GM19238 (cell line): ENCODE data around the gene MAF.

ENCODE experiments used
- DNase-seq: peaks from one replicate; pipeline ENCODE4 v3.0.0; 2011; ENCODE audit warnings: low spot score; ENCODE audit not compliant: insufficient read length

The MAF gene

GRCh38 chr16:79600638-79601091 is at the start of gene MAF:
TSS of gene MAF (minus strand) at chr16:79600737. CDS start at chr16:79599902, 835 bp downstream.
- no peak for DNase-seq

DNA sequence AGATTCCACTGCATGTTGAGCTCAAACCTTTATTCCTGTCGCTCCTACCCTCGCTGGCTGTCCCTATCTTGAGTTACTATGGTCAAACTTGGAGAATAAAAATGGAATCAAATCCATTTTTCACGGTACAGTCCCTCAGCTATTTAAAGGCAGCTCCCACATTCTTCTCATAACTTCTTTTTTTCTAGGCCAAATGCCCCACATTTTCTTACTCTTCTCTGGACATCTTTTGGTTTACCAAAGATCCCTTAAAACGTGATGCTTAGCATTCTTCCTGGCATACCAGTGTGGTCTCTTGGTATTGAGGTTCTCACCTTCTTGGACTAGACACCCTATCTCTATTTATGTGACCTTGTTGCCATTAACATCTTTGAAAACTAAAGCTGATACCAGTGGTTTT is 48.3 kb upstream of the MAF start:
- DNase-seq, result no peak

GRCh38 chr16:79647586-79647985 is 47.0 kb upstream of the MAF start:
- no peak for DNase-seq

DNA sequence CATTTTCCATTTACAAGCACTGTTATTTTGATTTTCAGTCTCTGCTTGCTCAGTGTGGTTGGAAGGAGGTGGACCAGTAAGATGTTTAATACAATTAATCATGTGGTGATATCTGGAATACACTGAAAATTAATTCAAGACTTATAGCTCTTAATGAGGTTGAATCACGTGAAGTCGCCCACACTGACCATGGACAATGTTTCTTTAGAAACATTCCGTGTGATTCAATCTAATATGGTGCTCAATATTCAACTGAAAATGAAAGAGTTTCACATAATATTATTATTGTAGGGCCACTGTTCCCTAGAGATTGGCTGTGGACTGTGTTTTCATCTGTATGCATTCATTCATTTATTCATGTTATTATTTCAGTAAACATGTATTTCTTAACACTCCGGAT is 45.2 kb upstream of the MAF start:
- no peak for DNase-seq

DNA sequence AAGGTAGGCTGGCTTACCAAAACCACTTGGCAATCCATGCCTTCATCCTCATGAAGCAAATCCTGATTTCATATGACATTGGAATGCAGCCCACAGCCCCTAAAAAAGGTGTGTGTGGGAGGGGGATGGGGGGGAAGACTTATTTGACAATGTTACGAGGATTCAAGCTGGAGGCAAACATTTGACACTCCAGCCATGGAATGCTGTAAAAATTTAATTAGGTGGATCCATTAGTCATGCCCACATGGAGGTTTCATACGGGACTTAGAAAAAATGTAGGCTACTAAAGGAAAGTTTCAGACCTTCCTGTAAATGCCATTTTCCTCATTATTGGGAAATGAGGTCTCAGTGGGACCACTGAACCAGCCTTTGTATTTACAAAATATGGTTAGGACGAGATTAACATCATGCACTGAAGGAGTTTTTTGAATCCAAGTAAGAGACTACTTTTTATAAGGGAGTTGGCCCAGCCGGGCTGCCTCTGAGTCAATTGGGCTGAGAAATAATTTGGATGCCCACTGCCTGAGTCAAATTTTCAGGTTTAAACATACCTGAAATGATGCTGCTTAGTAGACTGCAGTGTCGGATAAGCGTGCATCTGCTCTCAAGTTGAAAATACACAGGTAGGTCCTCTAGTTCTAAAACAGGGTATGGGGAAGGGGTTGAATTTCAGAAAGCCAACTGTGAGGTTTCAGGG is 44.6 kb upstream of the MAF start:
- no peak for DNase-seq

GRCh38 chr16:79642652-79643051 is 42.1 kb upstream of the MAF start:
- no peak for DNase-seq

- DNase-seq, result no peak
These were observed 40.2 kb upstream of the MAF start for GRCh38 chr16:79640513-79641360.

GRCh38 chr16:79639576-79640311 is 39.2 kb upstream of the MAF start:
- no peak for DNase-seq

GRCh38 chr16:79638386-79638785 is 37.8 kb upstream of the MAF start:
- DNase-seq, result no peak

DNA sequence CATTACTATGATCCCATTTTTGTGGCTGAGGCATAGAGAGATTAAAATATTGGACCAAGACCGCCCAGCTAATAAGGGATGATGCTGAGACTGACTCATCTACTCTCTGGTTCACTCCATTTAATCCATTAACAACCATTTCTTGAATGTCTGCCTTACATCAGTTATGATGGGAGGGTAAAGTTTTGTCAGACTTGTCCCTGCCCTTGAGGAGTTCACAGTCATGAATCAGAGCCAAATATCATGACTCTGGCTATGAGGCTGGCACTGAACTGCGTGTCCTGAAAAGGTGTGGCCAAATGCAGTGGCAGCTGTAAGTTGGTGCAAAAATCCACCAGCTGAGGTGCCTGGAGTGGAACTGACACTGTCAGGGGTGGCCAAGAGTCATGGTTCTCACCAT is 35.0 kb upstream of the MAF start:
- no peak for DNase-seq

DNA sequence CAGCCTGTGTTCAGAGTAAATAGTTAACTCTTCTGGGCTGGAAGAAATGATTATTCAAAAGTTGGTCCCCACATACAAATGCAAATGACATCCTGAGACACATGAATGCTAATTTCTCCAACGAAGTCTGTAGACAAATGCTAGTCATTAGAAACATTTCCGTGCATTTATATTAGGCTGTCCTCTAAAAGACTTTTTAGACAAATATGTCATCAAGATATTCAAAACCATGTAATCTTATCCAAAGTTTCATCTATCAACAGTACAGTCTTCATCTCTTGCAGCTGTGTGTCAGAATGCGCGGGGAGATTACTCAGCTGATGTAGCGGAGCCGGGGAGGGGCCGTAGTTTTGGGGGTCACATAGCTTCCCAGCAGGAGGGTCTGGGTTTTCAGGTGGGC is 33.8 kb upstream of the MAF start:
- DNase-seq, result no peak

DNA sequence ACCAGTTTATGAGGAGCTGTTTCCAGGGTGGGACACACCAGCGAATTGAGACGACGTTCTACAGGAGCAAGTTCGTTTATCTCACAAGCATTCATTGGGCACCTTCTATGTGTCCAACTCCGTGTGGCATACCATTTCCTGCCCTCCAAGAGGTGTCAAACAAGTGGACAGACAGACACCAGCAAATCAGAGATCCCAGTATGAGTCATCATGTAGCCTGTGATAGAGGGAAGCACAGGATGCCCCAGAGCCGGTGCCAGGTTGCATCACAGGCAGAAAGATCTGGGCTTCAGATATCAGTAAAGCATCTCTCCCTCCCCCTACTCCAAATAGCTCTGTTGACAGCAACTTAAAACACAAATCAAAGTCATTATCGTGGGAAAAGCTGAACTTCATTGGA is 31.8 kb upstream of the MAF start:
- DNase-seq, result no peak

DNA sequence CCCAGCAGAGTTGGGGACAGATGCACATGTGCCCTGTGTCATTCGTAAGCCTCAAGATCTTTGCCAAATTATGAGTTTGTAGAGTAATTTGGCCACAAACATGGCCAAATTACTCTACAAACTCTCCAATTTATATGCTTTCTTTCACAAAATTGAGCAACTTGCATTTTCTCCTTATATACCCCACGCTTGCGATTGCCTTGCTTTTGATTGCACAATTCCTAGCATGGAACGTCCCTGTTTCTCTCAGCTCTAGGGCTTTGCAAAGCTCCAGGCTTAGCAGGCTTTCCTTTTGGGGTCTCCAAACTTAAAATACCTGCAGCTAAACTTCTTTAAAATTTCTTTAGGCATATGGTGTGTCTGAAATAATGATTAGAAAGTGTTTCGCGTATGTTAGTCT is 28.5 kb upstream of the MAF start:
- DNase-seq, result no peak

DNA sequence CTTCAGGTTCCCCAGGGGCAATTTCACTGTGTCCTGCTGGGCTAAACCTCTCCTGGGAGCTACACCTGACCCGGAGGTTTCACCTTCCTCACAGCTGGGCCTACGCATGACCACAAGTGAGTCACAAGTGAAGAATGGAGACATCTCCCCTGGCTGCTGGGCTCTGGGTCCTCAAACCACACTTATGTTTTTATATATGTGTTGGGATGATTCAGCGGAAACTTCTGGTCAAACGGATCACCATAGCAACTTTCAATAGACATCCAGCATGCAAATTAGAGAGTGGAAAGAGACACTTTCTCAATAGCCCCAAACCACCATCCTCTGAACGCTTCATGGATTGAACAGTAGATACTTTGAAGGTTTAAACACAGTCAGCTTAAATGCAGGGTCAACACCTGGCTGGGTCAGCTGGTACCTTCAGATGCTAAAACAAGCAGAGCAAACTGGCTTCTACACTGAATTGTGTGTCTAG is 28.0 kb upstream of the MAF start:
- DNase-seq, result peak; percentile 14

GRCh38 chr16:79627092-79627491 is 26.6 kb upstream of the MAF start:
- no peak for DNase-seq

DNA sequence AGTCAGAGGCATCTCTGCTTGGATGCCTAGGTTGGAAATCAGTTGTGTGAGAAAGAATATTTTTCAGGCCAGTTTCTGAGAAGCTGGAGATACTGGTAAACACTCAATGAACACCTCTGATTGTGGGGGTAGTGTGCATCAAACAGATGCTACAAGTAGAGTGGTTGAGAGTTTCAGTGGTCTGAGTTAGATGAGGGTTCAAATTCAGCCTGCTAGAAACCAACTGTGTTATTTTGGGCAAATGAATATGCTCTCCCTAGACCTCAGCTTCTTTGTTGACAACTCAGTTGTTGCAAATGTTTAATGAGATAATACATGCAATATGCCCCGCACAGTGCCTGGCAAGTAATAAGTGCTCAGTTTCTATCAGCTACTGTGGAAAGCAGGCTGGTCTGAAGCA is 25.2 kb upstream of the MAF start:
- DNase-seq, result no peak

DNA sequence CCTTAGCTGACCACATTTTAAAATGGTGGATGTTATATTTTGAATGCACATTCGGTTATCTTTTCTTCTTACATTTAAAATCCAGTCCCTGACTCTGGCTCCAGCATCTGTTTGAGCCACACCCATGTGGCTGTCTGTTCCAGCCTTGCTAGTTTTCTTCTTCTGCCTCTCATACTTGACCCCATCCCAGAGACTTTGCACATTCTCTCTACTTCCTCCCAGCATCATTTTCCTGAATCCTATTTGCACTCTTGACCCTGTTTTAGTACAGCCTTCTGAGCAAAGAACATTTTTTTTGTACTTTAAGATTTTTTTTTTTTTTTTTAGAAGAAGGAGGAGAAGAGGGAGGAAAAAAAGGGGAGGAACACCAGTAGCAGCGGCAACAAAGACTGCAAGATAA is 23.3 kb upstream of the MAF start:
- no peak for DNase-seq

DNA sequence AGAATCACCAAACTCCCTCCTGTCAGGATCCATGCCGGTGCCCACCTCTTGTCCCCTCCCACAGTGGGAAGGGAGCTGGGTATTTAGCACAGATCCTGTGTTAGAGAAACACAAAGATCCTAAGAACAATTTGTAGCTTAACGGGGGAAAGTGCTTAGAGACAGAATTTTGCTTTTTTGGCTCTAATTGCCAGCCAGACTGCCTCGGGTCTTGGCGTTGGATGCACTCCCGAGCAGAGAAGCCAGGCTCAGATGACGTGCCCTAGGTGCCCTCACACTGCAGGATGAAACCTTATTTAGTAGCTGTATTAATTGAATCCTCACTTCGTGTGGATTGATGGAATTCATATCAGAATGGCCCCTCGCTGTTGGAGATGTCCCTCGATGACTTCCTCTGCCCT is 22.5 kb upstream of the MAF start:
- DNase-seq, result no peak

- no peak for DNase-seq
These were observed 20.5 kb upstream of the MAF start for GRCh38 chr16:79621027-79621426.

DNA sequence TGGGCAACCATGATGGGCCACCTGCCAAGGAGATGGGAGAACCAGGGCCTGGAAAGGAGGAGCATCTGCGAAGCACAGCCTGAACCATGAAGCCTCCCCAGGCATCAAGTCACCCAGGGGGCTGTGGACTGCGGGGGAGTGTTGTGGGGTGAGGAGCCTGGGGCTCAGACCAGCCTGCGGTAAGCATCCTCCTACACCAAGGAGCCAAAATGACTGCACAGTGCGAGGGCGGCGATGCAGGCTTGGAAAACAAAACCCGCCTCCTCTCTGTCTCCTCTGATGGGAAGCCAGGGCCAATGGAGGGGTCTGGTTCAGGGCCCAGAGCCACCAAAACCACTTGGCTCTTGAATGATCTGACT is 18.1 kb upstream of the MAF start:
- no peak for DNase-seq

- DNase-seq, result no peak
These were observed 17.6 kb upstream of the MAF start for GRCh38 chr16:79618041-79618691.

- DNase-seq, result no peak
These were observed 12.5 kb upstream of the MAF start for GRCh38 chr16:79613009-79613408.
